ENCODE measurements around the gene YJU2.
"Not testable (repeated sequence)": the region's sequence is repeated elsewhere in the genome, so short reads cannot be mapped to it uniquely, and the experiment has no call there.

Gene YJU2

GRCh38 chr19:4229179-4229931 lies 17.5 kb upstream of the YJU2 start, which contains the start of gene EBI3:
Gene EBI3 (plus strand): TSS chr19:4229523. CDS start chr19:4229551, 28 bp downstream.
- peak; percentile 19 to 68 for DNase-seq

- not testable (repeated sequence) for DNase-seq
Measured at GRCh38 chr19:4230237-4230636, 16.6 kb upstream of the YJU2 start.

DNA sequence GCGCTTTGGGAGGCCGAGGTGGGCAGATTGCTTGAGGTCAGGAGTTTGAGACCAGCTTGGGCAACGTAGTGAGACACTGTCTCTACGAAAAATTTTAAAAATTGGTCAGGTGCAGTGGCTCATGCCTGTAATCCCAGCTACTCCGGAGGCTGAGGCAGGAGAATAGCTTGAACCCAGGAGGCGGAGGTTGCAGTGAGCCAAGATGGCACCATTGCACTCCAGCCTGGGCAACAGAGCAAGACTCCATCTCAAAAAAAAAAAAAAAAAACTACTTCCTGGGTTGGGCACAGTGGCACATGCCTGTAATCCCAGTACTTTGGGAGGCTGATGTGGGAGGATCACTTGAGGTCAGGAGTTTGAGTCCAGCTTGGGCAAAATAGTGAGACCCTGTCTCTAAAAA lies 15.4 kb upstream of the YJU2 start:
- DNase-seq: not testable (repeated sequence)

- DNase-seq: not testable (repeated sequence)
Measured at GRCh38 chr19:4232139-4232538, 14.7 kb upstream of the YJU2 start.

GRCh38 chr19:4232614-4233281 lies 14.1 kb upstream of the YJU2 start:
- DNase-seq: no peak

DNA sequence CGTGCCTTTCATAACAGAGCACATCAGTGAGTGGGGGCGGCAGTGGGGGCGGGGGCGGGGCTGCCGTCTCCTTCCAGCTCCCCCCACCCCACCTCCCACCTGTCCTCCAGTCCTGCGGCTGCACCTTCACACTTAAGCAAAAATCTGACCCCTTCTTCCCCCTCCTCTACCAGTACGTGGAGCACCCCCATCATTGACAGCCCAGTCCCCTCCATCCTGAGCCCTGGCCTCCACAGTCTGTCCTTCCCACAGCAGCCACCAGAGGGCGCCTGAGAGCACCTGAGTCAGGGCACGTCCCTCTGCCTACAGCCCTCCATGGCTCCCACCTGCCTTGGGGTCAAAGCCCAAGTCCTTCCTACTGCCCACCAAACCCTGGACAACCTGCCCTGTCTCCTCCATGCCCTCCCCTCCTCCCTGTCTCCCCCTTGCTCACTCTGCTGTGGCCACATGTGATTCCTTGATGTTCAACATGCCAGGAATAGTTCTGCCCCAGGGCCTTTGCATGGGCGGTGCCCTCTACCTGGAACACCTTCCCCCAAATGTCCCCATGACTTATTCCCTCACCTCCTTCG lies 13.5 kb upstream of the YJU2 start:
- peak; percentile 42 to 63 for DNase-seq

DNA sequence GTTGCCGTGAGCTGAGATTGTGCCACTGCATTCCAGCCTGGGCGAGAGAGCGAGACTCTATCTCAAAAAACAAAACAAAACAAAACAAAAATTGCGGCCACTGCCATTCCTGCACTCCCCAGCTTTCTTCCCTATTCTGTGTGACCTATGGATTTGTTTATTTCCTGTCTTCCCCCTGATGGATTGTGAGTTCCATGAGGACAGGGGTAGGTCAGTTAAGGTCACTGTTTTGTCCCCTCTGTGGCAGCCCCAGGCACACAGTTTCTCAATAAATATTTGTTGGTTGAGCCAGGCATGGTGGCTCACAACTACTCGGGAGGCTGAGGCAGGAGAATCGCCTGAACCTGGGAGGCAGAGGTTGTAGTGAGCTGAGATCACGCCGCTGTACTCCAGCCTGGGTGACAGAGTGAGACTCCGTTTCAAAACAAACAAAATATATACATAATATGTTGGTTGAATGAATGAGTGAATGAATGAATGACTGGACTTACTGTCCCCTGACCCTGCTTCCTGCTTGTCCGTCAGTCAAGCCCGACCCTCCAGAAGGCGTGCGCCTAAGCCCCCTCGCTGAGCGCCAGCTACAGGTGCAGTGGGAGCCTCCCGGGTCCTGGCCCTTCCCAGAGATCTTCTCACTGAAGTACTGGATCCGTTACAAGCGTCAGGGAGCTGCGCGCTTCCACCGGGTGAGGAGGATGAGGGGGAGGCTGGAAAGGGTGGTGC lies 12.6 kb upstream of the YJU2 start:
- DNase-seq: no peak

- no peak for DNase-seq
Measured at GRCh38 chr19:4234862-4235201, 12.0 kb upstream of the YJU2 start.

DNA sequence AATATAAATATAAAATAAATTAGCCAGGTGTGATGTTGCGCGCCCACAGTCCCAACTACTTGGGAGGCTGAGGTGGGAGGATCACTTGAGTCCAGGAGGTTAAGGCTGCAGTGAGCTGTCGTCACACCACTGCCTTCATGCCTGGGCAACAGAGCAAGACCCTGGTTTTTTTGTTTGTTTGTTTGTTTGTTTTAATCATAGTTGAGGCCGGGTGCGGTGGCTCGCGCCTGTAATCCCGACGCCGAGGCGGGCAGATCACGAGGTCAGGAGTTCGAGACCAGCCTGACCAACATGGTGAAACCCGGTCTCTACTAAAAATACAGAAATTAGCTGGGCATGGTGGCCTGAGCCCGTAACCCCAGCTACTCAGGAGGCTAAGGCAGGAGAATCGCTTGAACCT lies 9.4 kb upstream of the YJU2 start:
- DNase-seq: not testable (repeated sequence)

DNA sequence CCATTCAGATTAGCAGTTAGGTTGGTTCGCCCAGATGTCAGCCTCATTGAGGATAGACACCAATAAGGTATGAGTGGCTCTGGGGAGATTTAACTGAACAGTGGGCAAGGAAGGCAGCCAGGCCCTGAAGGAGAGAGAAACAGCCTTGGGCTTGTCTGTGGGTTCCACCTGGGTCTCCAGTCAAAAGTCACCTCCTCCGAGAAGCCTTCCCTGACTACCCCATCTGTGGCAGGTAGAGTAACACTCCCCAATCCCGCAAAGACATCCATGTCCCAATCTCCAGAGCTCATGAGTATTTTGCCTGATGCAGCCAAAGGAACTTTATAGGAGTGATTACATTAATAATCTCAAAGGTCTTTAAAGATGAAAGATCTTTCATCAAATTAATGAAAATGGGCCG lies 8.0 kb upstream of the YJU2 start:
- DNase-seq: no peak

GRCh38 chr19:4241824-4242430 lies 5.0 kb upstream of the YJU2 start:
- DNase-seq: no peak

GRCh38 chr19:4245938-4246337 lies 942 bp upstream of the YJU2 start:
- DNase-seq: not testable (repeated sequence)

DNA sequence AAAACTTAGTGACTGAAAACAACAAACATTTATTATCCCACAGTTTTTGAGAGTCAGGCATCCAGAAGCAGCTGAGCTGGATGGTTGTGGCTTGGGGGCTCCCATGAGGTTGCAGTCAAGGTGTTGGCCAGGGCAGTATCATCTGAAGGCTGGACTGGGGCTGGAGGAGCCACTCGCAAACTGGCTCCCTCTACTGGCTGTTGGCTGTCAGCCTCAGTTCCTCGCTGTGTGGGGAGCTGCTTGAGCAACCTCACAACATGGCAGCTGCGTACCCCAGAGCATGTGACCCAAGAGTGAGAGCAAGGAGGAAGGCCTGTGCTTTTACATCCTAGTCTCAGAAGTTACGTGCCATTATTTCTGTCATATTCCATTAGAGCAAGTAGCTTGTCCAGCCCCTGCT lies 9.7 kb downstream of the YJU2 start:
- DNase-seq: no peak

GRCh38 chr19:4257025-4257424 lies 10.1 kb downstream of the YJU2 start:
- DNase-seq: no peak

- DNase-seq: no peak
Measured at GRCh38 chr19:4258181-4258580, 11.3 kb downstream of the YJU2 start.

GRCh38 chr19:4260613-4261191 lies 13.8 kb downstream of the YJU2 start:
- no peak for DNase-seq

DNA sequence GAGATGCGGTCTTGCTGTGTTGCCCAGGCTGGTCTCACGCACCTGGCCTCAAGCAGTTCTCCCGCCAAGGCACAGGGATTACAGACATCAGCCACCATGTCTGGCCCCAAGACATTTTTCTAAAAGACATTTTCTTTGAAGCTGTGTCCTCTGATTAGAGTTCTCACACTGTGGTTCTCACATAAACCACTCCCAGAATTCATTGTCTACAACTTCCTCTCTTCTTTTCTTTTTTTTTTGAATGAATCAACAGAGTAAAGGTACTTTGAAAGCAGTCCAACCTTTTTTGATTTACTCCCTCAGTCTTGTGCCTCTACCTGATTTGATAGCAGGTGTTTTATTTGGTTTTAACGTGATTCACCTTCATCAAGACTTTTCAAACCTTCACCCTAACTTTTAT lies 17.9 kb downstream of the YJU2 start:
- peak in 1 of 2 donors; percentile 20 for DNase-seq

DNA sequence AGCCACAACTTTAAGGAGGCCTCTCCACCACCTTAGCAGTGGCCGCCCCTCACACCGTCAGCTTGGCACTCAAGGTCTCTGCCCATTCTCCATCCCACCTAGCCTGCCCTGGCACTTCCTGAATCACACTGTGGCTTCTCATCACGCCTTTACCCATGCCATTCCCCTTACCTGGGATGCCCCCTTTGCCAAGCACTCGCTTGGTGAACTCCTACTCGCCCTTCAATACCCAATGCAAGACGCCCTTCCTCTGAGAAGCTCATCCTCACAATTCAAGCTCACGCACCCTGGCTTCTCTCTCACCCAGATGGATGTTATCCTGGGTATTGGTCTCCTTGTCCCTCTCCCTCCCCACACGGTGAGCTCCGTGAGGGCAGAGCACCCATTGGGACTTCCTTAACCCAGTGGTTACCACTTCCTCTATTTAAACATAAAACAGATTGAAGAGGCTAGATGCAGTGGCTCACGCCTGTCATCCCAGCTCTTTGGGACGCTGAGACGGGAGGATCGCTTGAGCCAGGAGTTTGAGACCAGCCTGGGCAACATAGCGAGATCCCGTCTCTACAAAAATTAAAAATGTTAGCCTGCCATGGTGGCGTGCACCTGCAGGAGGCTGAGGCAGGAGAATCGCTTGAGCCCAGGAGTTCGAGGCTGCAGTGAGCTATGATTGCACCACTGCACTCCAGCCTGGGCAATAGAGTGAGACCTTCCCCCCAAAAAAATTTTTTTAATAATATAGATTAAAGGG lies 19.5 kb downstream of the YJU2 start:
- no peak for DNase-seq

DNA sequence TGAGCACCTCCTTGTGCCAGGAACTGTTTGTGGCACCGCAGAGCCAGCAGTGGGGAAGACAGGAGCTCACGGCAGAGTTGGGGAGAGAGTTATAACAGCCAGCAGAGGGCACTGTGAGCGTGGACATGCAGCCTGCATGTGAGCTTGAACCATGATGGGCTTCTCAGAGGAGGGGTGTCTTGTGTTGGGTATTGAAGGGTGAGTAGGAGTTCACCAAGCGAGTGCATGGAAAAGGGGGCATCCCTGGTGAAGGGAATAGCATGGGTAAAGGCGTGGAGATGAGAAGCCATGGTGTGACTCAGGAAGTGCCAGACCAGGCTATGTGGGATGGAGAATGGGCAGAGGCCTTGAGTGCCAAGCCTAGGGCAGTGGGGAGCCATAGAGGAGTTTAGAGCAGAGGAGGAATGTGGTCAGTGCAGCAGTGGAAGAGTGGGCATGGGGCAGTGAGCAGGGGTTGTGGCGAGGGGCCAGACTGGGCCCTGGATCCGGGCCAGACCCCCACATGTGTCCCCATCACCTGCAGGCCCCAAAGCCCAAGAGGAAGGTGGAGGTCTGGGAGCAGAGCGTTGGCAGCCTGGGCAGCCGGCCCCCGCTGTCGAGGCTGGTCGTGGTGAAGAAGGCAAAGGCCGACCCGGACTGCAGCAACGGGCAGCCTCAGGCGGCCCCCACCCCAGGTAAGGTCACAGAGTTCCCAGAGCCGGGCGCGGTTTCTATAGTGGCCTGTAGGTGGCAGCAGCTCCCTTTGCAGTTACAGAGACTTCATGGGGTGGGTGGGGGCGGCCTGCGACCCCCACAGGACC lies 20.4 kb downstream of the YJU2 start:
- peak; percentile 49 to 53 for DNase-seq

GRCh38 chr19:4267901-4268815 lies 21.3 kb downstream of the YJU2 start:
- no peak for DNase-seq

Measured in CD4-positive, alpha-beta T cell treated with Interleukin-1 beta for 1 hour (primary cell).